ENCODE measurements around the gene VWC2L.

Gene VWC2L

DNA sequence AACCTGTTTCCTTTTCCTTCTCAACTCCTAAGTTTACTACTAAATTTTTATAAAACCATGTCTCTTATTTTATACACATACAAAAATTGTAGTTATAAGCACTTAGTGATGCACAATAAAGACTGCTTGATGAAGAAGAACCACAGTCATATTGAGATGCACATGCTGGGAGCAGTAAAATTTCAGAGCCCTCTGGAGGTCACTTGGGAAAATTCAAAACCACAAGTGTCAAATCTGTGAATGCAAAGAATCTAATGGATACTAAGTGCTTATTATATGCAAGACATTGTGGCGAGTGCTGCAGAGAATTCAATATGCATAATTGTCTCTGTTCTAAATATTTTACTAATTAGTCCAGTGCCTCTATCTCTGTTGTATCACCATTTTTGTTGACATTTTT, 180.5 kb downstream of the VWC2L start:
- no peak for DNase-seq (ENCODE audit: low read depth, low spot score)

DNA sequence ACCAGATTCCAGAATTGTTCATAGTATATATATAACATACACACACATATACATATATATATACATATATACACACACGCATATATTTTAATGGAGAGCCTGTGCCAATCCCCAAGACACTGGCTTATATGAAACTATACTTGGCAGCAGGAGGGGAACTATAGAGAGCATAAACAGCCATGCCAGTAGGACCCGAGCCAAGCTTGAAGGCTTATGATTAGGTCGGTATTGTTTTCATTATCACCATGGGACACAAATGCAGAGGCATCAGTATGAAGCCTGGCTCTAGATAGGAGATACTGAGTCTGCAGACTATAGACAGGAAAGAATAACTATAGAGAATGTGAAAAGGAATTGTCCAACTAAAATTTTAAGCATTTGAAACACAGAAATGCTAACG, 181.2 kb downstream of the VWC2L start:
- DNase-seq (ENCODE audit: low read depth, low spot score): no peak

DNA sequence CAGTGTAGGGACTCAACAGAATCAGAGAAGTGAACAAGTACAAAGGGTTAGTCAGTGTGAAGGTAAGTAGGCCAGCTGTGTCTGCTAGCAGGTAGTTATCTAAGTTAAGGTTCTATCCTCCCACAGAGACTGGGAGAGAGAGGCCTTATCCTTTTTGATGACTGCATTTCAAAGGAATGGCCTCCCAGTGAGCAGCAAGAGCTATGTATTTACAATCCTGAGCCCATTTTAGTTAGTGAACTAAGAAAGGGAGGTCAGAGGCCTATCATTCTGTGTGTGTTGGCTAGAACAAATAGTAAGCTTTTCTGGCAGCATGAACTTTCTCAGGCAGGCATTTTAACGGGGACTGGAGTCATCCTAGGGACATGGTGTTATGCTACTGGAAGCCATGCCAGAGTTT, 182.9 kb downstream of the VWC2L start:
- DNase-seq (ENCODE audit: low read depth, low spot score): no peak

DNA sequence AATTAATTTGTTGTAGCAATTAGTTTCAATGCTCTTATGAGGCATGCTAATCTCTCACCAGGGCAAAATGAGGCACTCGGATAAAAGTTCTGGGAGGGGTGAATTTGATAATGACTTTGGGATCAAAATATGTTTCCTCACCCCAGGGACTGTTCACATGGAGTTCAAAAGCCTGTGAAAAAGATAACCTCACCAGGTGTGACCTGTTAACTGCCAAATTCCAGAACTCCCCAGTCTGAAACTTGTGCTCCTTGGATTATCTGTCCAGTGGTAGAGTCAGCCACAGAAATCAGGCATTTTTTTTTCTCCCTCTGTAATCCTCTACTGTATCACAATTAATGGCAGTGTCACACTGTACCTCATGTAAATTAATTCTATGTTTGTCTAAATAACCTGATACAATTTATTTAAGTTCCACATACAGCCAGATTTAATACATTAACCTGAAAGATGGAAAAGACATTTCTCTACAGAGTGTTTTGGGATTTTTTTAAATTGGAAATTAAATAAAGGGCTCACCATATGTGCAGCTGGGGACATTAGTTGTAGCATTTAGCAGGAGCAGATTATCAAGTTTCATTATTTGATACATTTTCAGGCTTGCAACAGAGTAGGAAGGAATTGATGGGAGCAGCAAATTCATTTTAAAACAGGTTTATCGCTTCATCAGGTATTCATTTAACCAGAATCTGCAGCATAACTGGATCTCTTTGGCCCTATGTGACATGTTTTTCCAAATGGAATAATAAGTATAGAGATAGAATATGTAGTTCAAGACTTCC, 191.2 kb downstream of the VWC2L start:
- no peak for DNase-seq (ENCODE audit: low read depth, low spot score)

DNA sequence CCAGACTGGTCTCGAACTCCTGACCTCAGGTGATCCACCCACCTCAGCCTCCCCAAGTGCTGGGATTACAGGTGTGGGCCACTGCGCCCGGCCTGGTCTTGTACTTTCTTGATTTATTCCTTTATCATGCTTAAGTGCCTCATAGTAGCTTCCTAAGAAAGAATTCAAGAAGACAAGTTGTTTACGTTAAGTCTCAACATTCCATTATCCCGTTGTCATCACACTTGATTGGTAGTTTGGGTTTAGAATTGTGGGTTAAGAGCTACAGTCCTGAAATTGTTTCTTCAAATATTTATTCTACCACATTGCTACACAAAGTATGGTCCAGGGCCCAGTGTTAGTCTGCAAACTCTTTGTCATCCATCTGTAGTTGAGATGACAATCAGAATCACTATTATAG, 194.0 kb downstream of the VWC2L start:
- no peak for DNase-seq (ENCODE audit: low read depth, low spot score)

DNA sequence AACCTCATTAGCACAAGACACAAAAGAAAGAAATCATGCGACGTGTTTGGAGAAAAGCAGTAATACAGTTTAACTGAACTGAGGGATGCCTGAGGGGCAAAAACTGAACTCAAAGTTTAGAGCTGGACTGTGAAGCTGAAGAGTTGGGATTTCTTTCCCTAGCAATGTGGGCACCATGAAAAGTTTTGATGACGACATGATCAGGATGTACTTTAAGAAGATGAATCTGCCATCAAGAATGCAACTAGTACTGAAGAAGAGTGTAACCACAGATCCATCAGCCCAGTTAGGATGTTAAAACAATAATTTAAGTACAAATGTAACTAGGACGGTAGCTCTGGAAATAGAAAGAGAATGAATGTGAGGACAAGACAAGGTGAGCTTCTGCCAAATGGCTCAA, 196.2 kb downstream of the VWC2L start:
- no peak for DNase-seq (ENCODE audit: low read depth, low spot score)

DNA sequence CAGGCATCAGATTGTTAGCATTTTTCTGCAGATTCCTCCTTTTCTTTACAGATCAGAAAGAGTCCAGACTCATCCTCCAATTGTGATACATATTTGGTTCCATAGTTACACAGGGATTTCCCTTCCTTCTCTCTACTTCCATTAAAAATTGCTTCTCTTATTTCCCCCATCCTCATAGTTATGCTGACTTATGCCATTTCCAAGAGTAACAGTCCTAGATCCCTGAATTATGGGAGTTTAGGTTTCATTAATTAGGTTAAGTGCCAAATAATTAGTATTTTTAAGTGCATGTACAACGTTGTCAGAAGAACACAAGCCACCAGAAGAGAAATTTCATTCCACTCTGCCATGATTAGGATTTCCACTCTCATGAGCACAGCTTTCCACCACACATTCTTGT, 200.2 kb downstream of the VWC2L start:
- no peak for DNase-seq (ENCODE audit: low read depth, low spot score)

DNA sequence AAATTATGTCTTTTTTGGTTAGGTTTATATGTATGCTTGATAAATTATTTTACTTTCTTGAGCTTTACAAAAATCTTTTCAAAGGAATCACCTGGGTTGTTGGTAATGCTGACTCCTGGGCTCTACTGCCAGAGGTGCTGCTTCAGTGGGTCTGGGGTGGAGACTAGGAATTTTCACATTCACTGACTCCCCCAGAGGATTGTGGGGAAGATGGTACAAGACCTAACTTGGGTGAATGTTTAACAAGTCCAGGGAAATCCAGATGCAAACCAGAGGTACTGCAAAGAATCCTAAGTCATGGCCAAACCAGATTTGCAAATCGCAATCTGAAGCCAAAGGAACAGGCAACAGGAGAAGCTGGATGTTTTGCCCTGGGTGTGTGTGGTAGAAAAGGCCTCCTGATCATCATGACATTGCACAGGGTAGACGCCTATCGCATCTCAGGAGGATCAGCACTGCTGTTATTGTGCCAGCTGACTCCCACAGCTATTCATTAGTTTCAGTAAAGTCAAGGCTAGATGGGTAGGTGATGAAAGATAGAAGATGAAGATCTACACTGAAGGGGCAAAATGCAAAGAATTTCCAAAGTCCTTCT, 213.4 kb downstream of the VWC2L start:
- no peak for DNase-seq (ENCODE audit: low read depth, low spot score)

DNA sequence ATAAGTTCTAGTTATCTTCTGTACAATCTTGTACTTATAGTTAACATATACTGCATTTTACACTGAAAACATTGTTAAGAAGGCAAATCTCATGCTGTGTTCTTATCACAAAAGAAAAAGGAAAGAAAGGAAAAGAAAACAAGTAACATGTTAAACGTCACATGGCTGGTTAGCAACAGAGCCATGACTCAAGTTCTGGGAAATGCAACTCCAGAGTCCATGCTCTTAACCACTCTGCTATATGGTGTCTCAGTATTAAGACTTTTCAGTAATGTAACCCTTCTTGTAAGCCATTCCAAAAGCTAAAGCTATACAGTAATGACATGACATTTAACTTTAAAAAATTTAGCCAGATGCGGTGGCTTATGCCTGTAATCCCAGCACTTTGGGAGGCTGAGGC, 217.2 kb downstream of the VWC2L start:
- no peak for DNase-seq (ENCODE audit: low read depth, low spot score)

All from activated naive CD8-positive, alpha-beta T cell treated with anti-CD3 and anti-CD28 coated beads, Interleukin-2, amount 50 U/mL, for 16 hours (primary cell).